Body of pancreas (tissue), 4 donors: ENCODE data around the gene RANBP3.

Experiments
- CTCF ChIP-seq, 7 experiments: fragments of 450-650 bp in 4 of 7; fragments of 200-600 bp in 3 of 7; sonication (generic) in 3 of 7; IDR thresholded peaks; one replicate each; pipeline ENCODE4 v1.5.1; 2016 to 2019; ENCODE audit warnings: antibody characterized with exemption in 7 of 7
- POLR2A ChIP-seq, 3 donors: fragments of 450-650 bp; IDR thresholded peaks; one replicate each; pipeline ENCODE4 v1.6.1; 2016; ENCODE audit warnings: antibody characterized with exemption in 3 of 3, mild to moderate bottlenecking in 2 of 3

DNA sequence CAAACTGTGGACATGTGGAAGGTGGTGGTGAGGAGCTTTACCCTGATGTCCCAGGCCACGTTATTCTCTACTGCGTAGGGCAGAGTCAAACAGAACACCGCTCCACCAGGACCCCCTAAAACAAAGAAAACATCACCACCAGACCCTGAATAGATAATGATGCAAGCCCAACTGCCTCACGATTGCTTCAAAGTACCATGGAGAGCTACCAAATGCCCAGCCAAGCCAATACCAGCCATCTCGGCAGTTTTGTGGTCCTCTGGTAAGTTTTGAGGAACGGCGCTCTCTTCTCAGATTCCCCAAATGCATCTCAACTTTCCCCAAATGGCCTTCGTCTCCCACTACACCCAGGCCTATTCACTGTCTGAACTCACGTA lies 5.6 kb downstream of the RANBP3 start:
- TF ChIP-seq CTCF (IDR thresholded peaks at IDR 0.05) = no peak
- no peak for TF ChIP-seq POLR2A (IDR thresholded peaks at IDR 0.05)
